NCI-H128 (cell line): Measurements from ENCODE around the gene CFAP221.
A peak's percentile ranks its signal among the peaks of the same experiment; 100 is the strongest.

ENCODE experiments used
- DNase-seq: peaks from one replicate; lab custom pipeline; 2025; ENCODE audit not compliant: unreplicated experiment; lab: John Stamatoyannopoulos, UW

The CFAP221 gene

GRCh38 chr2:119678021-119678656, 133.9 kb downstream of the CFAP221 start:
- peak; percentile 52 for DNase-seq

- no peak for DNase-seq
These were observed 135.2 kb downstream of the CFAP221 start for GRCh38 chr2:119679526-119679837.

GRCh38 chr2:119679846-119680245, 135.6 kb downstream of the CFAP221 start:
- no peak for DNase-seq

GRCh38 chr2:119680457-119681202, 136.4 kb downstream of the CFAP221 start:
- DNase-seq = no peak

- no peak for DNase-seq
These were observed 137.1 kb downstream of the CFAP221 start for GRCh38 chr2:119681203-119681867.

GRCh38 chr2:119681868-119682220, 137.6 kb downstream of the CFAP221 start:
- no peak for DNase-seq

- DNase-seq = no peak
These were observed 138.3 kb downstream of the CFAP221 start for GRCh38 chr2:119682578-119682977.

- no peak for DNase-seq
These were observed 138.9 kb downstream of the CFAP221 start for GRCh38 chr2:119683074-119683712.

- no peak for DNase-seq
These were observed 139.6 kb downstream of the CFAP221 start for GRCh38 chr2:119683713-119684443.

- DNase-seq = no peak
These were observed 140.3 kb downstream of the CFAP221 start for GRCh38 chr2:119684518-119684917.

- no peak for DNase-seq
These were observed 144.4 kb downstream of the CFAP221 start for GRCh38 chr2:119688616-119689015.

- no peak for DNase-seq
These were observed 145.0 kb downstream of the CFAP221 start for GRCh38 chr2:119689218-119689617.

- no peak for DNase-seq
These were observed 146.9 kb downstream of the CFAP221 start for GRCh38 chr2:119691189-119691588.

GRCh38 chr2:119691651-119692245, 147.5 kb downstream of the CFAP221 start:
- DNase-seq = no peak

- DNase-seq = no peak
These were observed 148.1 kb downstream of the CFAP221 start for GRCh38 chr2:119692310-119692709.

- DNase-seq = no peak
These were observed 148.7 kb downstream of the CFAP221 start for GRCh38 chr2:119692954-119693353.

- DNase-seq = no peak
These were observed 149.3 kb downstream of the CFAP221 start for GRCh38 chr2:119693567-119693966.

- DNase-seq = no peak
These were observed 149.7 kb downstream of the CFAP221 start for GRCh38 chr2:119693967-119694366.

GRCh38 chr2:119694470-119694844, 150.2 kb downstream of the CFAP221 start:
- DNase-seq = no peak

GRCh38 chr2:119694845-119695521, 150.7 kb downstream of the CFAP221 start:
- DNase-seq = no peak
